ENCODE results near the gene PHLDA1.

The PHLDA1 gene

DNA sequence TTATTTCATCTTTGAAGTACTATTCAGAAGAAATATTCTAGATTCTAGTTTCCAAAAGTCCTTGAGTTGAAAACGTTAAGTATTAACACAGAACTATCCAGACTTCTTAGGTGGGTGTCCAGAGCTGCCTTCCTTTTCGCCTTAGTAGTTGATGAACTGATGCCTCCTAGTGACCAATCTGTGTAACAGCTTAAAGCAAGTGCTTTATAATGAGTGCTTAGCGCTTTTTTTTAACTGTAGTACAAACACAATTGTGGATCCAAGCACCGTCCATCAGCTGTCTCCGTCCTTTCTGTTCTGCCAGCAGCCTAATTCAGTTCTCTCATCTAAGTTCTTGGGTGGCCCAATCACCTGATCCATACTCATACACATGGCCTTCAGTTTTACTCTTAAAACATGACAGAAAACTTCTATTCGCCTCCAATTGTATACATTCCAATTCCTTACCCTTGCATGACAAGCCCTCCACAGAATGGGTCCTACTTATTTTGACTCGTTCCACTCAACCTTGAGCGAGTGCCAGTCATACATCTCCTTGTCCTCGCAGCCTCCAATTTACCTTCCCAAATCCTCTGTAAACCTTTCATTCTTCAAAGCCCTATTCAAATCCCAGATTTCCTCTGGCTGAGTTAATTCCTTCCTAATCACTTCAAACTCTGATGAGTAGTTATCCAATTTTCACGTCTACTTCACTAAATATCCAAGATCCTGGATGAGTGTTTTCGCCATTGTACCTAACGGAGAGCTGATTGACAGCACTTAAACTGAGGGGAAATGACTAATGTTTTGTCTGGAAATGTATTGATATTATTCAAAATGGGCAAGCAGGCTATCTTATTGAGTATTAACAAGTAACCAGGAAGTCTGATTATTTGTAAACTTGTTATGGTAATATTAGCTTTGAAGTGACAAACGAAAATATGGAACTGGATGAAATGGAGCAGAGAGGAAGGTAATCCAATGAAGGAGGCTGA lies 5.8 kb upstream of the PHLDA1 start:
- DNase-seq (ENCODE audit: low read depth in 2 of 2): no peak

DNA sequence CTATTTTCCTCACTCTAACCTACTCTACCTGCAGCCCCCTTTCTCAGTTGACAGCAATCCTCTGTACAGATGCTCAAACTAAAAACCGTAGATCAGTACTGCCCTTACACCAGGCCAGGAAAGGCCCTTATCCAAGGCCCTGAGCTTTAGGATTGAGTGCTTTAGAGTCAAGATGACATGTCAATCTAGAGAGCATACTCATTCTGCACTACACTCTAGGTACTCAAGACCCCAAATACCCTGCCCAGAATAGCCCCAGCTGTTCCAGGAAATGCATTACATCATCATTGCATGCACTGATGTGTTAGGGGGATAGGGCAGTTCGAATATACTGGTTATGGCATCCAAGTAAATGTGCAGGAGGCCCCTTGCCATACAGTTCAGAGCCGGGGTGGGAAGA lies 3.5 kb upstream of the PHLDA1 start:
- DNase-seq (ENCODE audit: low read depth in 2 of 2): no peak

DNA sequence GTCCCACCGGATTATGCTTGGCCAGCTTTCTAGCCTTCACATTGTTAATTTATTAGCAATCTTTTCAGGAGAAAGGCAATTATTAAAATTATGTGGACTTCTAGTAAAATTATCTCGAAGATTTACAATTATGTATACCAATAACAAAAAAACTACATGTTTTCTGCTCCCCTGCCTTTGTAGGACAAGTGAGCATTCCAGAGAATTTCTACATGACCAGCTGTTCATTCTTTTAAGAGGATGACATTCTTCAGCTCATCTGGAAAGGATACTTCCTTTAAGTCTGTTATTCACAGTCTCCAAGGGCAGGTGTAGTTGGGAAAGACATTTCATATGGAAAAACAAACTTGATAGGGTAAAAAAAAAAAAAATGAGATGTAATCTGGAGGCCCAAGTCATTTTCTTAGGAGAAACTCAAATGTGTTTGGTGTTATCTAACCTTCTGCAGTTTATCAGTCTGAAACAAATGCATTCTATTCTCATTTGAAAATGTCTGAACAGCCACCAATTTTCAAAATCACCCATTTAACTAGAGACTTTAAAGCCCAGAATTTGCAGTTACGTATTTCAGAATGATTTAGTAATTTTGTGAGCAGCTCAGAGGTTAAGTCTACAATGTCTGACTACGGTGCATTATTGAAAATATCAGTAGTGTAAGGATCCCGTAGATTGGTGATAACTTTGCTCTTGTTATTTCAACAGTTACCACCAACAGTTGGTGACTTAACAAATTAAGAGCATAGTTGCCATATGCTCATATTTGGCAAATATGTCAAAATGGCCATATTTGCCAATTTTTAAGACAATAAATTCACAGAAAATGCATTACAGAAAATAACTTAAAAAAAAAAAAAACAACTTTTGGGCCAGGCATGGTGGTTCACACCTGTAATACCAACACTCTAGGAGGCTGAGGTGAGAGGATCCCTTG lies 1.8 kb upstream of the PHLDA1 start:
- no peak for DNase-seq (ENCODE audit: low read depth in 2 of 2)

DNA sequence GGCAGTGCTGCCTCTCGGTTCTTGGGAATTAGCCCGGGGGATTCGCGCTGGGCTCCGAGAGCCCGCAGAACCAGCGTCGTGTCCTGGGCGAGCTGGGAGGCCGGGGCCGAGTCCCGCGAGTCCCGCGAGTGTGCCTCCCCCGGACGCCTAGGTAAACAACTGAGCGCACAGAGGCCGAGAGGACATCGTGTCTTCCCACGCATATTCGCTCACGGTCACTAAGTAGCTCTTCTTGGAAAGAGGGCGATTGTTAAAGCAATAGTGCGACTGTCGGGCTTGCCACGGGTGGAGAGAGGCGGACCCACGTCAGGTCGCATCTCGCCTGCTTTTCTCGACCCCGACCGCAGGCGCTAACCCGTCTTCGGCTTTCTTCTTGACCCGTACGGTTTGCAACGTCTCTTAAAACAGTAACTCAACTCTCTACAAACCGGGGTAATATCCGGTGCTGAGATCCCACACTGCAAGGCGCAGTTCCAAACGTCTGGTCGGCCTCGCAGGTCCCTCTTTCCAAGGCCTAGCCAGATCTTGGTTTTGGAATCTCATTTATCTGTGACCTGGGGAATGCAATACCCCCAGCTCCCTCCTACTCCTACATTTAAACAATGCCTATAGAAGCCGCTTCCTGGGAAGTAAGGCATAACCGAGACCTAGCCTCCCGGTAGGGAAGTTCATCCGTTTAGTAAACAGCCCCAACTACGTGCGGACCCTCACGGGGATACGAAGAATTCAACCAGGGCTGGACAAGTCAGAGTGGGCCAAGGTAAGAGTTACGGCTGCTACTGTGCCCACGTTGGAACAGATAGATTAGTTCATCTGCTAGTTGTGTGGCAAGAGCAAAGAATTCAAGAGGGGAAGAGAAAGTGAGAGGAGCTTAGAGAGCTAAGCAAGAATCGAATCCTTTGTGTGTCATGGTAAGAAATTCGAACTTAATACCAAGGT lies 736 bp upstream of the PHLDA1 start:
- DNase-seq (ENCODE audit: low read depth in 2 of 2): no peak

DNA sequence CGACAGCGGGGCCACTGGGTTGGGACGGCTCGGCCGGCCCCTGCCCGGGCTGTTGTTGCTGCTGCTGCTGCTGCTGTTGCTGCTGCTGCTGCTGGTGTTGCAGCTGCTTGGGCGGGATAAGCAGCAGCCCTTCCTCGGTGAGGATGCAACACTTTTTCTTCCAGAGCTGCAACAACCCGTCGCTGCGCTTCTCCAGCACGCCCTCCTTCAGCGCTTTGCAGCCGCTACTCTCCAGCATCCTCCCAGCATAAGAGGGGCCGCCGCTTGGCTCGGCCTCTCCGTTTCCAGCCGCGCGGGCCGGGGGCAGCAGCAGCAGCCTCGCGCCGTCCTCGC lies 529 bp downstream of the PHLDA1 start:
- no peak for DNase-seq (ENCODE audit: low read depth in 2 of 2)

DNA sequence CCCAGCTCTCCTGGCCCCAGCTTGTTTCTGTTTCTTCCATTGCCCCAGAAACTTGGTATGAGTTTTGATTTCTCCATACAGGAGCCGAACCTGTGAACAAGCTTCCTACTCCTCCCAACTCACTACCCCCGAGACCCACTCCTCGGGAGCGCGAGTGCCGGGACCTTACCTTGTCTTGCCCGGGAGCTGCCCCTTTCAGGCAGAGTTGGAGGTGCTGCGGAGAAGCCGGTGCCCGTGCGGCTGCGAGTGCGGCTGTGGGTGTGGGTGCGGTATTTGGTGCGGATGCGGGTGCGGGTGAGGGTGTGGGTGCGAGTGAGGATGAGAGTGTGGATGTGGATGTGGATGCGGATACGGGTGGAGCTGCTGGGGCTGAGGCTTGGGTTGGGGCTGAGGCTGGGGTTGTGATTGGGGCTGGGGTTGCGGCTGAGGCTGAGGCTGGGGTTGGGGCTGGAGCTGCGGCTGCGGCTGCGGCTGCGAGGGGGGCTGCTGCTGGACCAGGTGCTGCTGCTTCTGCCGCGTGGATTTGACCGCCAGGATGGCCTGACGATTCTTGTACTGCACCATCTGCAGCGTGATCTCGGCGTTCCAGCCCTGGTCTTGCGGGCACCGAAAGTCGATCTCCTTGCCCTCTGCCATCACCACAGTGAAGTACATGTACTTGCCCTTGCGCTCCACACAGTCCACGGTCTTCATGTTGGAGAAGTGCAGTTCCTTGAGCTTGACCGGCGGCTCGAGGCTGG lies 1.1 kb downstream of the PHLDA1 start:
- DNase-seq (ENCODE audit: low read depth in 2 of 2): no peak

DNA sequence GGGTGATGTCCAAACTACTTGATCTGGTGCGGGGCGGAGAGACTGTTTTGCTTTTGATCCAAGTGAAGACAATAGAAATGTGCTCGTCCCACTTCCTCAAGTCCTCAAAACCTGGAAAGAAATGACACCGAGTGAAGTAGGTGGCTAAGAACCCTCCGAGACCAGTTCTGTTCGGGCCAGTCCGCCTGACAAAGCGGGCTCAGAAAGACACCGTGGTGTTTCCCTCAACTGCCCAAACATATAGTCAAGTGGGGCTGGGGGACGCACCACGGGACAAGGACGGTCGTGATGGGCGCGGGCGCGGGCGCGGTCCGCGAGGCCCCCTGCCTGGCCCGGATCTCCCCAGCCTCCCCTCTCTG lies 1.6 kb downstream of the PHLDA1 start:
- no peak for DNase-seq (ENCODE audit: low read depth in 2 of 2)

DNA sequence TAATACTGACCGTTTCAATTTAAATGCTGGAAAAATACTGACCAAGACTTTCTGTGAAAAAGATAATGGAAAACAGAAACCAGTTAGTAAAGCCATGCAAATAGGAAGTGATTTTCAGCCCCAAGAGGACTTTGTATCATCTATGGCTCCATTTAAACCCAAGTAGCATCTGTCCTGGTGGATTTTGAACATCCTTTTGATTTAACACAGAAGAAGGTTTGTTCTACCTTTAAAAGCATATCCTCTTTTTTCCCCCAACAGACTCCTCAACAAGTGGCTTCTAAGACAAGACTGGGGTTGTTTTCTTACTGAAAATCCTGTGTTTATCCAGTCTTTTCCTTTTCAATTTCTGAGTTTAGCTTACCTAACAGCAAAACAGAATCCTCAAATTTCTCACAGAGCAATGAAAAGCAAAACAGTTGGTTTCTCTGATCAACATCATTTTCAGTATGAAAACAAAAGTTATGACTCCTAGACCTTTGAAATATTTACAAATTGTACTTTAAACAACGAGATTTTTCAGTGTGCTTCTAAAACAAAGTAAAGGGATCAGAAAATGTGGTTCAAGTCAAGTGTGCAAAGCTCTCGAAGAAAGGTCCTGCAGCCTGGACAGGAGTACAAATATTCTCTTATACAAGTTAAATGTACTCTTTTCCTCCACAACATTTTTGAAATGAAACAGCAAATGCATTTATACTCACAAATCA lies 2.9 kb downstream of the PHLDA1 start:
- no peak for DNase-seq (ENCODE audit: low read depth in 2 of 2)

DNA sequence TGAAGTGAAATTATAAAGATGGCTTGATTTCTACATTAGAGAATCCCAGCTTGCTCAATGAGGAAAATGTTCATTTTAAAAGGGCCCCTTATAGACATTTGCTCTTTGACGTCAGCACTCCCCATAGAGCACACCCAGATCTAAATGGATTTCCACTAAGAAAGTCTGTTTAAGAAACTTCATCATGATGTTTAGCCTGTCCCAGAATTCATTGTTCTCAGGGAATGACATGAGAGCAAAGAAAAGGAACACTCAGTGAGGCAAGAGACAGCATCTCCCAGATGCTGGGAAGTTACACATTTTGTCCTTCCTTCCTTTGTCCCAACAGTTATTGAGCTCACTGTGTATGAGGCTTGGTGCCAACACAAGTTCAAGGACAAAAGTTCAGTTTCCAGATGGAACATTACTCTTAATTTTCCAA lies 4.9 kb downstream of the PHLDA1 start:
- no peak for DNase-seq (ENCODE audit: low read depth in 2 of 2)

DNA sequence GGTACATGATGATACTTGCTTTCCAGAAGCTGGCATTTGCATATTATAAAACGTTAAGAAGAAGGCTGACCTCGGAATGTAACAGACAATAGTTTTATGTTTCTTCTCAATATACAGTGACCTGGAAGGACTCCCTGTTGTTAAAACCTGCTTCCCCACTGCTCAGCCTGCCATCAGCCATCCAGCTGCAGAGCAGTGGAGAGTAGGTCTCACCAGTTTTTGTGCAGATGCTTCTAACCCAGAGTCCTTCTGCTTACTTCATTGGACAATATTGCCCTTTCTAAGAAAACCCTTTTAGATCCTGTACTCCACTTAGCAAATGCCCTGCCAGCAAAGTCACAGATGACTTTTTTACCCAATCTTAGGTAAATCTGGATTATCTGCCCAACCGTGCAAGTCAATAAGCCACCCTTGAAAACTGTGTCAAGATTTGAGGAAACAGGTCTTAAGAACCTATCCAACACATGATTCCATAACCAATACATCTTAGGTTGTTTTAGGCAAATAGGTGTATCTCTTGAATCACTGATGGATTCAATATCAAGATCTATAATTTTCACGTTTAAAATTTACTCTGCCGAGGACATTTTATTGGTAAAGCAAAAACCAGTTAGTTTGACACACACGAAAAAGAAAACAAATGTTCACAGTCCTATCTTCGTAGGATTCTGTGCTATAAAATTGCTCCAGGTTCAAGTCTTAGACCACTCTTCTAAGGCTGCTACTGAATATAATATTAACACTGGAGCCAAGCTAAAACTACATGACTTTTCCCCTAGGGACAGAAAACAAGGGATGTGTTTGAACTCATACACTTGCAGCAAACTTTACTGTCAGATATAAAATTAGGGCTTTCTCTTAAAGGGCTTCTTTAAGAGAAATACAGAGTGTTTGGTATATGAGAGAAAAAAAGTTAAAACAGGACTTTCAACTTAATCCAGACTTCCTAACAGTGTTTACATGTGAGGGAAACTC lies 5.7 kb downstream of the PHLDA1 start:
- no peak for DNase-seq (ENCODE audit: low read depth in 2 of 2)

DNA sequence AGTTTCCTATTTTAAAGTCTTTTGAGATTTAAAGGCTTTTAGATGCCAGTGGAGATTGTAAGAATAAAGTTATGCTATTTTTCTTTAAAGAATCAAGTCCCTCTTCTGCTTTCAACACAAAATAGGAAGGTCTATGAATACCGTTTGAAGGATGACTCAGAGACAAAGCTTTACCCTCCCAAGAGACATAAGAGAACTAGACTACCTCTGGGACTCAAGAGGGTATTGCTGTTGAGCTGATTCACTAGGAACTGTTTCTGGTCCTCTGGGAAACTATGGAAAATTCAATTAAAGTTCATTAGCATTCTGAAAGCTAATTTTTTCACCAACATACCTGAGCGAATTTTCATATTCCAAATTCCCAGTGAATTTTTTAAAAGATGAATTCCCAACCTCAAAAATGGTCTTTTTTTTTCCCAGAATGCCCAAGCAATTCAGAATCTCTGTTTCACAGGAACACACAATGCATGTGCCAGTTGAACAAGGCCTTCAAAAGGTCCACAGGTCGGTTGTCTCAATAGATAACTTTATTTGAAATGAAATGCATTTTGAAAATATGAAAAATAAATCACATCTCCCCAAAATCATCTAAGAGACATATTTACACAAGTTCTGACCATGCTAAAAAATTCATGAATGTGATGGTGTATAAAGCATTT lies 6.5 kb downstream of the PHLDA1 start:
- no peak for DNase-seq (ENCODE audit: low read depth in 2 of 2)

DNA sequence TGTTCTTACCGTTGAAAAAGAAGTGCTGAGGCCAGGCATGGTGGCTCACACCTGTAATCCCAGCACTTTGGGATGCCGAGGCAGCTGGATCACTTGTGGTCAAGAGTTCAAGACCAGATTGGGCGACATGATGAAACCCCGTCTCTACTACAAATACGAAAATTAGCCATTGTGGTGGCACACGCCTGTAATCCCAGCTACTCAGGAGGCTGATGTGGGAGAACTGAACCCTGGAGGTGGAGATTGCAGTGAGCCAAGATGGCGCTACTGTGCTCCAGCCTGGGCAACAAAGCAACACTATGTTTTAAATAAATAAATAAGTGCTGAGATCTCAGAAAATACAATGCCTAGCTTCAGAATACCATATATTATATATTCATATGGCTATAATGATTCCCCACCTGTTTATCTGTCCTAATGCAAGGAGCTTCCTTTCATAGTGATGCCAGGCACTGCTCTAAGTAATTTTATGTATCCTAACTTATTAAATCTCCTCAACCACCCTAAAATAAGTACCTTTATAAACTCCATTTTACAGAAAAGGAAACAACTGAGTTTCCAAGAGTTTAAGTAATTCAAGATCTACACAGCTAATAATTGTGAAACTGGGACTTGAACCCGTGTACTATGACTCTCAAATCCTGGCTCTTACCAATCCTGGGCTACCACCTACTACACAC lies 7.3 kb downstream of the PHLDA1 start:
- DNase-seq (ENCODE audit: low read depth in 2 of 2): no peak

DNA sequence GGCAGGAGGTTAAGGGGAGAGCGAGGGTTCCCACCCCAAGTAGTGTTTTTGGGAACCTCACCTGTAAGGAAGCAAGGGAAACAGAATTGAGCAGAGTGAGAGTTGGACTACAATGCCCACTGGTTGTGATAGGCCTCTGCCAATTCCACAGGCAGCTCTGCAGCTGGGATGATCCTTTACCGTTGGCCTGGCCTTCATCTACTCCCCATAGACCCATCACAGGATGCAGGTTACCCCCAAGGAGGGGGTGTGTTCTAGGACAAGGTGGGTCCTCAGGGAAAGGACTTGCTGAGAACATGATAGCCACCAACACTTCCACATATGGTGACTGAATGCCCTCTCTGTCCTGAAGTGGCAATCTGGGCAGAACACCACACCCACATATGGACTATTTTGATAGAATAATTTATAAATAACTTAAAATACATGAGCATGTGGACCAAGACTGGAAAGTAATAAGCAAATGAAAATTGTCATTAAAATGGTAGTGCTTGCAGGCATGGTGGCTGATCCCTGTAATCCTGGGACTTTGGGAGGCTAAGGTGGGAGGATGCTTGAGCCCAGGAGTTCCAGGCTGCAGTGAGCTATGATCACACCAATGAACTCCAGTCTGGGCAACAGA lies 8.4 kb downstream of the PHLDA1 start:
- no peak for DNase-seq (ENCODE audit: low read depth in 2 of 2)

DNA sequence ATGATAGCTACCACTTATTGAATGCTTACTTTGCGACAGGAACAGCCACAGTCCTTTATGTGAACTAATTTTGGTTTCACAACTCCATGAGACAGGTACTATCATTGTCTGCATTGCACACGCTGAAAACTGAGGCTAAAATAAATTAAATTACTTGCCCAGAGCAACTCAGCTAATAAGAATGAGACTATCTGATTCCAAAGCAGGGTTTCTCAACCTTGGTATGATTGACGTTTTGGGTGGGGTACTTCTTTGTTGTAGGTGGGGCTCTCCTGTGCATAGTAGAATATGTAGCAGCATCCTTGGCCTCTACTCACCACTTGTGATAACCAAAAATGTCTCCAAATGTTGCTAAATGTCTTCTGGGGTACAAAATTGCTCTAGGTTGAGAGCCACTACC lies 9.1 kb downstream of the PHLDA1 start:
- no peak for DNase-seq (ENCODE audit: low read depth in 2 of 2)

DNA sequence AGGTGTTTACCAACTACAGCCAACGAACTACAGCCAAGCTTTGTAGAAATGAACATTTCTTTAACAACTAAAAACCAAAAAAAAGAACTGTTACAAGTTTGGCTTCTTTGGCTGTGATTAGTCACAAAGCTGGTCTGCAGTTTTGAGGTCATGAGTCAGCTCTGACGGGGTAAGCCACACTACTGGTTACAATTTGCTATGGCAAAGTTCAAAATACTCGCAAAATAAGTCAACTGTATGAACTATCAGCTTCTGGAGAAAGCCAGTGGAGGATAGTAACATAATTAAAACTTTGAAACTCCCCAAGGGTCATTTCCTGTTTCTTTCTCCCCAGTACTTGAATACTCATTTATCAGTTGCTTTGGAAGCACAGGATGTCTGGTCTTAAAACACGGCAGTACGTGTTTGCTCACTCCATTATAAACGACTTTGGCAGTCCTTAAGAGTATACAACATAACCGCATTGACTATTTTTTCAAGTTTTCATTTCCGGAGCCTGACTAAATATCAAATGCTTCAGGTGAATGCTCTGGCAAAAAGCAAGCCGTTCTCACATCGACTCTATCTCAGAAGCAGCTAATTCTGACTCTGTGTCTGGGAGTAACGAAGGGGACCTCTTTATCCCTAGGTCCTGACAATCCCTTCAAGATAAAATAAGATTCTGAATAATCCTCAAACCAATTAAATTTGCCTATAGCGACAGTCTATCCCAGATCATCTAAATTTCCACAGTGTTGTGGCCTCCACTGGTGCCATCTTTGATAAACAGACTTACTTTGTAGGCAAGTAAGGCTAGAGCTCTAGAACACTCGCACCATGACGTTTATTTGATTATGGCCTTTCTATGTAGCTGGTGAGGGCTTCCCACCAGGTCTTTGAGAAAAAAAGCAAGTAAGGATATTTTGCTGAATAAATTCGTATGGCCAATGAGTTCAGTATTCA lies 10.6 kb downstream of the PHLDA1 start:
- peak in 1 of 2 donors; percentile 40 for DNase-seq (ENCODE audit: low read depth in 2 of 2)

DNA sequence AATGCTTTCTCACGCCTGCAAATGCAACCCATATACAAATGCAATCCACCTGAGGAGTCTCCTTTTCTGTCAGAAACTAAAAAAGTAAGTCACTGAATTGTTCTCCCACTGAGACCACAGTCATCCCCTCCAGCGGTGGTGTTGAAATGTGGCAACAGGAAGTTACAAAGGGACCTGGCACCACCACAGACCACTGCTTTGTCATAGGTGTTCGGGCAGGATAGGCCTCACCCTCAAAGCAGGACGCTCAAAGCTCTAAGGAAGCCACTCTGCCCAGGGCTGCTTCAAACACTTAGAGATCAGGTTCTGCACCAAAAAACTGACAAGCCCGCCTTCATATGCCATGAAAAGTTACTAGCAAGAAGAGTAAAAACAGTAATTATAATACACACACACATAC lies 11.3 kb downstream of the PHLDA1 start:
- peak; percentile 49 to 52 for DNase-seq (ENCODE audit: low read depth in 2 of 2)

Measured in stimulated activated CD8-positive, alpha-beta memory T cell treated with anti-CD3 and anti-CD28 coated beads, Interleukin-2, amount 100 ng/mL, for 1 hour (primary cell).